ENCODE data around the gene TMEM14B.
"Not testable (repeated sequence)": the region's sequence is repeated elsewhere in the genome, so short reads cannot be mapped to it uniquely, and the experiment has no call there.

Gene TMEM14B

DNA sequence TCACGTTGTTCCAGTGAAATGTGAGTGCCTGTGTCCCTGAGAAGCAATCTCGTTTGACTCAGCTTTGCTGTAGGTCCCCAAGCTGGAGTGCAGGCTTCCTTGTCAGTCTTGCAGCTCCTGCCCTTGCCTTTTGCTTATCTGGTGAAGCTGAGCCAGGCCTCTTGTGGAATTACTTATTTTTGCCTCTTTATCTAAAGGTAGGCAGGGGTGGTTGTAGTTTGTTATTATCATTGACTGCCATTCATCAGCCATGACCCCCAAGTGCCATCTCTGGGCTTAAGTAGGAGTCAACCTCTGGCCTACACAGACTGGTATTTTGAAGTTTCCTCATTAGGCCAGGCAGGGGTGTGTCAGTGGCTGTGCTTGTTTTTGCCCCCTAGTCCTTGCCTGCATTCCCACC lies 2.1 kb downstream of the TMEM14B start:
- no peak for DNase-seq

GRCh38 chr6:10750568-10750967 lies 3.0 kb downstream of the TMEM14B start:
- not testable (repeated sequence) for DNase-seq

GRCh38 chr6:10751757-10752156 lies 4.2 kb downstream of the TMEM14B start:
- DNase-seq, result not testable (repeated sequence)

- no peak for DNase-seq
Observed at GRCh38 chr6:10756085-10756484, 8.5 kb downstream of the TMEM14B start.

GRCh38 chr6:10759312-10759839 lies 11.8 kb downstream of the TMEM14B start:
- DNase-seq, result no peak

GRCh38 chr6:10759884-10760329 lies 12.3 kb downstream of the TMEM14B start:
- DNase-seq, result no peak

DNA sequence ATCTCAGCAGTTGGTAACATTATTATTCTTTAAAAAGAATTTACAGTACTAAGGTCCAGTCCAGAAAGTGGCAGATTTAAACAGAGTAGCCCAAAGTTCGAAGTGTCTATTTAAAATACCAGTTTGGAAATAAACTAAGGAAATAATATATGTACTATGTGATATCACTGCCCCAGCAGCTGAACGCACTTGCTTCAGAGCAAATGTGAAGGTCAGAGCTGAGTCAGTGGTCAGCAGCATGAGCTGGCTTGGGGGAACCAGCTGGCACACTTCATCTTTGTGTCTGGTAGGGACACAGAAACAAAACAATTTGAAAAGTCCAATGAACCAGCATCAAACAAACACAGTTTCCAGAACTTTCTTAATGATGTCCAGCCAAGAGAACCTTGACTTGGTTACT lies 15.4 kb downstream of the TMEM14B start:
- DNase-seq, result no peak

GRCh38 chr6:10769419-10769818 lies 21.8 kb downstream of the TMEM14B start:
- DNase-seq, result no peak

- no peak for DNase-seq
Observed at GRCh38 chr6:10771371-10771894, 23.8 kb downstream of the TMEM14B start.

DNA sequence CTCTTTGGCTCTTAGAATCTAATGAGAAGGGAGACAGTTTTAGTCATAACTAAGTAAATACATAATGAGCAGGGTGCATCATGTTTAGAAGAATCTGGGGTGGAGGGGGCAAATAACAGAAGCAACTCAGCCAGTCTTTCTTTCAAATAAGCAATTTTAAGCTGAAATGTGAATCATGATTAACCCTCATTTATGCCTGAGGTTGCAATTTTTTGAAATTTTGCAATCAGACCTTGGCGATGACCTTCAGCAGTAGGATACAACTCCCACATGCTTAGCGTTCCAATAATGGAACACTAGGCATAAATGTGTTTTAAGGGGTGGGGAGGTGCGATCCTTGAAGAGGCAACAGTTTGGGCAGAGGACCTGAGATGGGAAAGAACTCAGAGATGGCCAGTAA lies 30.6 kb downstream of the TMEM14B start:
- DNase-seq, result no peak

DNA sequence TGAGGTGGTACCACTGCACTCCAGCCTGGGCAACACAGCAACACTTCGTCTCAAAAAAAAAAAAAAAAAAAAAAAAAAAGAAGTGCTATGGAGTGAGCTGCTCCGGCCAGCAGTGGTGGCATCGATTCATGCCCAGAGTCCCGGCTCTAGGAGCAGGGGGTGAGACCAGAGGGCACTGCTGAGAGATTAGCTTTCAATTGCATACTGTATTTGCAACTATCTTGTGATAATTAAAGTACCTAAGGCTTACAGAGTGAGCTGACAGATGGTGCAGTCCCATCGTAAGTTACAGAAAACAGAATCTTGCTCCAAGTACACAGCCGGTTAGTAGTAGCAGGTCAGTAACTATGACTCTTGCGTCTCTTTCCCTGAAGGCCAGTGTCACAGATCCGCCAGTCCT lies 31.5 kb downstream of the TMEM14B start:
- no peak for DNase-seq

DNA sequence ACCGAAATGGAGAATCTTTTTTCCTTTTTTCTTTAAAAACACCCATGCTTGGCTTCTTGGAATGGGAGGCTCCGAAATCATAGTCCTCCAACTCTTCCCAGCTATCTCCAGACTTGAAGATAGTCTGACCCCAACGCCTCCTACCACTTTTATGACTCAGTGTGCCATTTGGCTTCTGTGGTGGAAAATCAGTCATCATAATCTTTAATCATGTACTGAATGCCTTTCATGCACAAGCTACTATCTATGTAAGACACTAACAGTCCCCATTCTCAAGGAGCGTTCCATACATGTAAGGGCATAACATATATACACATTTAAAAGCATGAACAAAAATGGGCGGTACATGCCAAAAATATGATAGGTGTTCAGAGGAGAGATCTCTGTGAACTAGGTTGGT lies 44.1 kb downstream of the TMEM14B start:
- DNase-seq, result no peak

DNA sequence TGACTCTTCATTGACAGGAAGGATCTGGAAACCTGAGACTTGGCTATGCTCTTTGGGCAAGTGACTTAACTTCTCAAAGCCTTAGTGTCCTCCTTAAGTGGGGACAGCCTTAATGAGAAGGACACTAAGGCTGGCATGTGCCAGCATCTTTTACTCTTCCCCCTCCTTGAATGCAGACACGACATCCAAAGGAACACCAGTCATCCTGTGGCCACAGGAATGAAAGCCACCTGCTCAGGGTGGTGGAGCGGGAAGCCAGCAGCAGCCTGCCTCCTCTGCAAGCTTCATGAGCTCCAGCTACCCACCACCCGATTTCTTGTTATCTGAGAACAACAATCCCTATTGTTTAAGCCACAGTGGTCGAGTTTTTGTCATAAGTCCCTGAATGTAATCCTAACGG lies 44.5 kb downstream of the TMEM14B start:
- DNase-seq, result no peak

GRCh38 chr6:10793035-10793434 lies 45.4 kb downstream of the TMEM14B start:
- DNase-seq, result no peak

DNA sequence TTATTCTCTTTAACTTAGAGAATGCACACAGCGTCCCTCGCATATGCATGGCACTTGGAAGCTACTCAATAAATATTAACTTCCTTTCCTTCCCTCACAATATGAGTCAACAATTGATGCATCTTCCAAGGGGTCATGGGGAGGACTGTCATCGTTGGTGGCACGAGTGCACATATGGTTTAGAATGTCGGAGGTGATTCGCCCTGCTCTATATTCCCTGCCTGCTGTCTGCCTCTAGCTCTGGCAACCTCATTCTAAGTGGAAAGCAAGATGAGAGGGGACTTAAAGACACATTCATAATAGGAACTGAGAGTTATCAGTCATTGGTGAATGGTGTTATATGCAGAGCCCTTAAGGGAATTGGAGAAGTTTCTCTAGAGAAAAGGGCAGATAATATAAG lies 46.1 kb downstream of the TMEM14B start:
- DNase-seq, result no peak

- DNase-seq, result no peak
Observed at GRCh38 chr6:10794239-10794638, 46.6 kb downstream of the TMEM14B start.

- no peak for DNase-seq
Observed at GRCh38 chr6:10800810-10801209, 53.2 kb downstream of the TMEM14B start.

DNA sequence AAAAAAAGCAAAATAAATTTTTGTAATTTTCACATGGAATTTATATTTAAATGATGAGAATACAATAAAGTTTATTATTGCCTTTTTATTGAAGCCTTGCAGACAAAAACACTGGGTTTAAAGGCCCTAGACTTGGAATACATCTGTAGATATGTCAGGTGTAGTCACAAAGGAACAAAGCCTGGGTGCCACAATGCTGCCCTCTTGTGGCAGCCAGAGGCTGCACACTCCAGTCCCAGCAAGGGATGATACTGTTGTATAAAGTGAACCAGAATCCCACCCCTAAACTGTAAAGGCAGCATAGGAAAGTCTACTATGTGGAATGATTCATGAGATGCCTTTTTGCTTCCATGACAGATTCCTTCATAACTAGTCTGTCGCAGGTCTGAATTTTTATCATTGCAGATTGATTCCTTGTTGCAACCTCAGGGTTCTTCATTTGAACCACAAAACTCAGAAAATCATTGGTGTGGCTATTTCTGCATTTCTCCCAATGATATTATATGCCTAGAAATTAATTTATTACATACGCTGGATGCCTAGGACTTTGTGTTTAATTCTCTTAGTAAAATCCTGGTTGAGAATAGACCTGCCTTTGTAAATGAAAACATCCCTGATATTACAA lies 53.7 kb downstream of the TMEM14B start:
- peak; percentile 63 for DNase-seq

Data from CD4-positive, alpha-beta T cell treated with Interleukin-15 for 1 hour (primary cell).